K562 (cell line): ENCODE data around the gene CES5A. TPM values are rescaled to one million over a fixed set of nuclear protein-coding genes. Genes with fewer than 3 reads are reported as not detected.

ENCODE experiments used
- HDAC8 ChIP-seq: fragments of 450-650 bp; IDR thresholded peaks from 2 replicates; pipeline ENCODE4 v1.6.1; 2016; ENCODE audit warnings: mild to moderate bottlenecking, missing genetic modification characterization, moderate library complexity, missing compliant biosample characterization
- MCM7 ChIP-seq, 2 experiments: fragments of 450-650 bp; IDR thresholded peaks; 2 replicates each; pipeline ENCODE4 v1.6.1; 2016 to 2018
- MGA ChIP-seq: fragments of 450-650 bp; IDR thresholded peaks from 2 replicates; pipeline ENCODE4 v1.6.1; 2016; ENCODE audit warnings: mild to moderate bottlenecking, moderate library complexity
- ZNF395 ChIP-seq: fragments of 200-800 bp; sonication (Bioruptor generic); IDR thresholded peaks from 2 replicates; pipeline ENCODE4 v1.6.1; 2017; ENCODE audit warnings: missing genetic modification characterization, missing compliant biosample characterization
- polyA plus RNA-seq, 8 experiments: library from polyadenylated mRNA; depleted of rRNA in 4 of 8; stranded (reverse) in 5 of 8; unstranded in 3 of 8; fragments of >200 nt; fragmentation: Nextera tagmentation in 2 of 8; fragmentation: Illumina TruSeq in 1 of 8; extraction: Ambion mirVana in 2 of 8; extraction: Trizol in 1 of 8; gene quantifications; 2 replicates each; pipeline versions ENCODE4 v1.2.1 to v1.2.3, GENCODE V29; 2011 to 2014; ENCODE audit warnings: inconsistent platforms in 1 of 8, missing spikeins in 1 of 8
- total RNA-seq, 7 experiments: library from RNA; depleted of rRNA in 6 of 7; stranded (reverse); fragments of >200 nt in 6 of 7; fragmentation: Illumina TruSeq in 2 of 7; extraction: Trizol in 2 of 7; gene quantifications; 2 replicates each; pipeline versions ENCODE4 v1.2.1 to v1.2.3, GENCODE V29; 2011 to 2021; ENCODE audit warnings: low replicate concordance in 1 of 7

The CES5A gene
- total and polyA plus RNA-seq, 9 of the 15 experiments (the other 6 are each of a cell fraction or from before 2014, with no cell fraction given) = 0.07 to 0.17 (median 0.15) TPM; not detected in 4

GRCh38 chr16:55828680-55829079 lies 46.5 kb downstream of the CES5A start (continued):
- TF ChIP-seq MGA (no peak), MCM7 (IDR thresholded peaks at IDR 0.05) (no peak), HDAC8 (tag) (no peak), ZNF395 (no peak)
